A549 (cell line): ENCODE measurements around the gene RAP1B.

Experiments used
- EP300 ChIP-seq, 2 experiments: fragments of >200 bp; sonication (Bioruptor Twin); formaldehyde crosslinking; IDR thresholded peaks; 2 replicates in 1 of 2; 3 replicates in 1 of 2; pipeline ENCODE4 v1.6.1; 2016 to 2017
- JUNB ChIP-seq: fragments of >200 bp; sonication (Bioruptor Twin); formaldehyde crosslinking; IDR thresholded peaks from 2 replicates; pipeline ENCODE4 v1.6.1; 2016
- ZNF302 ChIP-seq: fragments of 250-450 bp; sonication (Bioruptor Pico); IDR thresholded peaks from 2 replicates; pipeline ENCODE4 v1.9.0; 2021; ENCODE audit warnings: inconsistent platforms, mild to moderate bottlenecking, moderate library complexity
- TF ChIP-seq, protein P1 (sequence below): fragments of >200 bp; sonication (Bioruptor Twin); formaldehyde crosslinking; IDR thresholded peaks from 3 replicates; pipeline ENCODE4 v1.5.1; 2016

DNA sequence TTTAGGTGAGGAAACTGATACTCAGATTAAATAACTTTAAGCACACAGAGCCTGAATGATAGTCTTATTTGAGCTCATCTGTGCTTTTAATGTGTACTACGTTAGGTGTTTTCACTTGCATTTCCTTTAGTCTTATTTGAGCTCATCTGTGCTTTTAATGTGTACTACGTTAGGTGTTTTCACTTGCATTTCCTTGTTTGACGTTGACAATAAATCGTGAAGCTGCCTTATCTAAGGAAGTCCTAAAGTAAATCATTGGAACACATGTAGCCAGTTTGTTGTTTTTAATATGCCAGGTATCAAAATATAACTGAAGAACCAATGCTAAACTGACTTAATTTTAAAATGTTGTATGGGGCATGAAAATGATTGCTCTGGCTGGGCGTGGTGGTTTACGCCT, 2.0 kb downstream of the RAP1B start:
- no peak for TF ChIP-seq ZNF302 (CRISPR knock-in tag)
- no peak for TF ChIP-seq EP300 (IDR thresholded peaks at IDR 0.05)
- no peak for TF ChIP-seq JUNB
- TF ChIP-seq, protein P1, sequence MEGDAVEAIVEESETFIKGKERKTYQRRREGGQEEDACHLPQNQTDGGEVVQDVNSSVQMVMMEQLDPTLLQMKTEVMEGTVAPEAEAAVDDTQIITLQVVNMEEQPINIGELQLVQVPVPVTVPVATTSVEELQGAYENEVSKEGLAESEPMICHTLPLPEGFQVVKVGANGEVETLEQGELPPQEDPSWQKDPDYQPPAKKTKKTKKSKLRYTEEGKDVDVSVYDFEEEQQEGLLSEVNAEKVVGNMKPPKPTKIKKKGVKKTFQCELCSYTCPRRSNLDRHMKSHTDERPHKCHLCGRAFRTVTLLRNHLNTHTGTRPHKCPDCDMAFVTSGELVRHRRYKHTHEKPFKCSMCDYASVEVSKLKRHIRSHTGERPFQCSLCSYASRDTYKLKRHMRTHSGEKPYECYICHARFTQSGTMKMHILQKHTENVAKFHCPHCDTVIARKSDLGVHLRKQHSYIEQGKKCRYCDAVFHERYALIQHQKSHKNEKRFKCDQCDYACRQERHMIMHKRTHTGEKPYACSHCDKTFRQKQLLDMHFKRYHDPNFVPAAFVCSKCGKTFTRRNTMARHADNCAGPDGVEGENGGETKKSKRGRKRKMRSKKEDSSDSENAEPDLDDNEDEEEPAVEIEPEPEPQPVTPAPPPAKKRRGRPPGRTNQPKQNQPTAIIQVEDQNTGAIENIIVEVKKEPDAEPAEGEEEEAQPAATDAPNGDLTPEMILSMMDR: no peak
